NCI-H2196 treated with DMSO at 0.1 percent for 48 hours (cell line): ENCODE data around the gene PRKCB.

Experiments
- DNase-seq: peaks from one replicate; lab custom pipeline; 2025; ENCODE audit not compliant: unreplicated experiment; lab: John Stamatoyannopoulos, UW

Gene PRKCB

GRCh38 chr16:23934610-23935236, 98.9 kb downstream of the PRKCB start:
- no peak for DNase-seq

GRCh38 chr16:23940111-23940510, 104.3 kb downstream of the PRKCB start:
- no peak for DNase-seq

- DNase-seq = no peak
These were observed 105.2 kb downstream of the PRKCB start for GRCh38 chr16:23941025-23941424.

- DNase-seq = no peak
These were observed 106.3 kb downstream of the PRKCB start for GRCh38 chr16:23941963-23942564.

- DNase-seq = no peak
These were observed 107.8 kb downstream of the PRKCB start for GRCh38 chr16:23943604-23944003.

GRCh38 chr16:23944381-23944780, 108.6 kb downstream of the PRKCB start:
- no peak for DNase-seq

GRCh38 chr16:23945243-23945642, 109.5 kb downstream of the PRKCB start:
- no peak for DNase-seq

GRCh38 chr16:23947838-23948237, 112.1 kb downstream of the PRKCB start:
- DNase-seq = no peak

- DNase-seq = no peak
These were observed 113.2 kb downstream of the PRKCB start for GRCh38 chr16:23948949-23949411.

- no peak for DNase-seq
These were observed 114.0 kb downstream of the PRKCB start for GRCh38 chr16:23949630-23950290.

GRCh38 chr16:23950291-23950894, 114.6 kb downstream of the PRKCB start:
- DNase-seq = no peak

- DNase-seq = no peak
These were observed 115.1 kb downstream of the PRKCB start for GRCh38 chr16:23950898-23951297.

GRCh38 chr16:23952128-23952970, 116.6 kb downstream of the PRKCB start:
- DNase-seq = no peak

GRCh38 chr16:23952971-23953300, 117.2 kb downstream of the PRKCB start:
- no peak for DNase-seq

GRCh38 chr16:23953476-23953875, 117.7 kb downstream of the PRKCB start:
- DNase-seq = no peak

GRCh38 chr16:23955088-23955487, 119.3 kb downstream of the PRKCB start:
- DNase-seq = no peak

- DNase-seq = no peak
These were observed 121.5 kb downstream of the PRKCB start for GRCh38 chr16:23957287-23957686.

- DNase-seq = no peak
These were observed 123.4 kb downstream of the PRKCB start for GRCh38 chr16:23959072-23959751.

- no peak for DNase-seq
These were observed 123.9 kb downstream of the PRKCB start for GRCh38 chr16:23959752-23960072.

GRCh38 chr16:23960081-23960885, 124.5 kb downstream of the PRKCB start:
- no peak for DNase-seq
